Stimulated activated CD8-positive, alpha-beta memory T cell treated with anti-CD3 and anti-CD28 coated beads, Interleukin-15, amount 100 ng/mL, for 4 hours (primary cell): ENCODE results near the gene GPATCH8.
"Not testable (repeated sequence)": the region's sequence is repeated elsewhere in the genome, so short reads cannot be mapped to it uniquely, and the experiment has no call there.

Experiments
- DNase-seq, 2 donors: peaks; one replicate each; pipeline ENCODE4 v3.0.0-alpha.2; 2020; ENCODE audit warnings: low read depth in 2 of 2

GPATCH8 gene

GRCh38 chr17:44527954-44528353 is 24.7 kb upstream of the GPATCH8 start:
- no peak for DNase-seq

GRCh38 chr17:44527102-44527501 is 23.9 kb upstream of the GPATCH8 start:
- DNase-seq: no peak

- DNase-seq: no peak
These were observed 20.4 kb upstream of the GPATCH8 start for GRCh38 chr17:44523672-44523972.

GRCh38 chr17:44522883-44523671 is 19.9 kb upstream of the GPATCH8 start:
- DNase-seq: peak in 1 of 2 donors; percentile 11

GRCh38 chr17:44518032-44518431 is 14.8 kb upstream of the GPATCH8 start:
- DNase-seq: no peak

- DNase-seq: not testable (repeated sequence)
These were observed 8.3 kb upstream of the GPATCH8 start for GRCh38 chr17:44511241-44512134.

GRCh38 chr17:44506939-44507604 is 3.9 kb upstream of the GPATCH8 start:
- DNase-seq: not testable (repeated sequence)

GRCh38 chr17:44502598-44503146 is 534 bp downstream of the GPATCH8 start:
- DNase-seq: no peak

GRCh38 chr17:44501866-44502375 is 1.3 kb downstream of the GPATCH8 start:
- DNase-seq: no peak

- DNase-seq: no peak
These were observed 3.5 kb downstream of the GPATCH8 start for GRCh38 chr17:44499722-44500121.

- no peak for DNase-seq
These were observed 6.4 kb downstream of the GPATCH8 start for GRCh38 chr17:44496815-44497214.

- no peak for DNase-seq
These were observed 9.9 kb downstream of the GPATCH8 start for GRCh38 chr17:44493339-44493738.

GRCh38 chr17:44492706-44493272 is 10.4 kb downstream of the GPATCH8 start:
- no peak for DNase-seq

GRCh38 chr17:44489581-44489980 is 13.6 kb downstream of the GPATCH8 start:
- DNase-seq: no peak

GRCh38 chr17:44487170-44487569 is 16.0 kb downstream of the GPATCH8 start:
- DNase-seq: no peak

- no peak for DNase-seq
These were observed 29.8 kb downstream of the GPATCH8 start for GRCh38 chr17:44473367-44473766.

- DNase-seq: no peak
These were observed 33.5 kb downstream of the GPATCH8 start for GRCh38 chr17:44469676-44470075.

- no peak for DNase-seq
These were observed 36.1 kb downstream of the GPATCH8 start for GRCh38 chr17:44467108-44467507.

- DNase-seq: no peak
These were observed 36.9 kb downstream of the GPATCH8 start for GRCh38 chr17:44466339-44466738.

GRCh38 chr17:44465897-44466296 is 37.3 kb downstream of the GPATCH8 start:
- no peak for DNase-seq

GRCh38 chr17:44465276-44465675 is 37.9 kb downstream of the GPATCH8 start:
- no peak for DNase-seq

- DNase-seq: no peak
These were observed 39.2 kb downstream of the GPATCH8 start for GRCh38 chr17:44464037-44464436.
